HG02798 (cell line): ENCODE data around the gene SMAD4.
"Not testable (repeated sequence)": the region's sequence is repeated elsewhere in the genome, so short reads cannot be mapped to it uniquely, and the experiment has no call there.

ENCODE experiments used
- ATAC-seq: cut with Tn5 transposase; IDR thresholded peaks from one replicate; pipeline ENCODE4 v1.9.1; 2021; ENCODE audit warnings: mild to moderate bottlenecking; ENCODE audit not compliant: unreplicated experiment, poor library complexity

SMAD4 gene

DNA sequence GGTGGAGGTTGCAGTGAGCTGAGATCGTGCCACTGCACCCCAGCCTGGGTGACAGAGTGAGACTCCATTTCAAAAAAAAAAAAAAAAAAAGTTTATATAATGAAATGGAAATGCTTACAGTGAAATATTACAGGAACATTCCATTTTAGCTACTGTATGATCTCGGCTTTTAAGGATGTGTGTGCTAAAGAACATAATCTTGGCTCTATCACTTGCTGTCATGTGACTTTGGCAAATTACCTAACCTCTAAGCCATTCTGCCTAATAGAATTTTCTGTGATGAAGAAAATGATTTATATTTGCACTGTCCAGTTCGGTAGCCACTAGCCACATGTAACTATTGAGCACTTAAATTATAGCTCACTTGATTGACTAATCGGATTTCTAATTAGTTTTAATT, 36.3 kb downstream of the SMAD4 start:
- ATAC-seq, result no peak

- no peak for ATAC-seq
Measured at GRCh38 chr18:51068105-51068504, 38.1 kb downstream of the SMAD4 start.

DNA sequence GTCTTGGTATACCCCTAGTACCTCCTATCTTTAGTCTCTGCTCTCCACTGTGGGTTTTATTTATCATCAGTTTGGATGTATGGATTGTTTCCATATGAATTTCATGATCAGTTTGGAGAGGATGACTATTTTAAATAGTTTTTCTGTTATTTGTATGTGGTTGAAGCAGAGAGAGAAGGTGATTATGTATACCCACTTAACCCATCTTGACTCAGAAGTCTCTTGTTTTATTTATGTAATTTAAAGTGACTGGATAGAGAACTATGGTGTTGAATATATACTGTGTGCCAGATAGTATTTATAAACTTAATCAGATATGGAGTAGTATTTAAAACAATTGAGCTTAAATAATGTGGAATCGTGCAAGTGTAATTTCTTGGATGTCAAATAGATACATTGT, 39.9 kb downstream of the SMAD4 start:
- ATAC-seq, result no peak

DNA sequence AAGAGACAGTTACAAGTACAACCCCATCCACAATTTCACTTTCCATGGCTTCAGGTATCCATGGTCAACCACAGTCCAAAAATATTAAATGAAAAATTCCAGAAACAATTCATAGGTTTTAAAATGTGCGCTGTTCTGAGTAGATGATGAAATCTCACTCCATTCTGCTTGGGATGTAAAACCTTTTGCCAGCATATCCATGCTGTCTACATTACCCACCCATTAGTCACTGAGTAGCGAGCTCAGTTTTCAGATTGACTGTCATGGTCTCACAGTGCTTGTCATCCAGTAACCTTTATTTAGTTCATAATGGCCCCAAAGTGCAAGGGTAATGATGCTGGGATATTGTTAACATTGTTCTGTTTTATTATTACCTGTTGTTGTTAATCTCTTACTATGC, 40.5 kb downstream of the SMAD4 start:
- ATAC-seq, result no peak

- no peak for ATAC-seq
Measured at GRCh38 chr18:51072586-51073313, 42.7 kb downstream of the SMAD4 start.

GRCh38 chr18:51074605-51075004, 44.6 kb downstream of the SMAD4 start:
- ATAC-seq, result peak; percentile 61

DNA sequence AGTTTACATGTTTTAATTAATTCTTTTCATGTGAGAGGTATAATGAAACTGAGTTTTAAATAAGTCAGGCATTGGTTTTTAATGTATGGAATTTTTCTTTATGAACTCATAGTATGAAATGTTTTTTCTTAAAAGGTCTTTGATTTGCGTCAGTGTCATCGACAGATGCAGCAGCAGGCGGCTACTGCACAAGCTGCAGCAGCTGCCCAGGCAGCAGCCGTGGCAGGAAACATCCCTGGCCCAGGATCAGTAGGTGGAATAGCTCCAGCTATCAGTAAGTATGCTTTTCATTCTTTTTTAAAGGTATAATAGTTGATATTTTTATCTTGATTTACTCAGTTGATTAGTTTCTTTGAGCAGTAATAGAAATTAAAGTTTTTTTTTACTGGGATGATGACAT, 46.5 kb downstream of the SMAD4 start:
- ATAC-seq, result no peak

GRCh38 chr18:51077217-51077616, 47.2 kb downstream of the SMAD4 start:
- ATAC-seq, result peak; percentile 83

GRCh38 chr18:51078026-51078425, 48.0 kb downstream of the SMAD4 start:
- no peak for ATAC-seq

DNA sequence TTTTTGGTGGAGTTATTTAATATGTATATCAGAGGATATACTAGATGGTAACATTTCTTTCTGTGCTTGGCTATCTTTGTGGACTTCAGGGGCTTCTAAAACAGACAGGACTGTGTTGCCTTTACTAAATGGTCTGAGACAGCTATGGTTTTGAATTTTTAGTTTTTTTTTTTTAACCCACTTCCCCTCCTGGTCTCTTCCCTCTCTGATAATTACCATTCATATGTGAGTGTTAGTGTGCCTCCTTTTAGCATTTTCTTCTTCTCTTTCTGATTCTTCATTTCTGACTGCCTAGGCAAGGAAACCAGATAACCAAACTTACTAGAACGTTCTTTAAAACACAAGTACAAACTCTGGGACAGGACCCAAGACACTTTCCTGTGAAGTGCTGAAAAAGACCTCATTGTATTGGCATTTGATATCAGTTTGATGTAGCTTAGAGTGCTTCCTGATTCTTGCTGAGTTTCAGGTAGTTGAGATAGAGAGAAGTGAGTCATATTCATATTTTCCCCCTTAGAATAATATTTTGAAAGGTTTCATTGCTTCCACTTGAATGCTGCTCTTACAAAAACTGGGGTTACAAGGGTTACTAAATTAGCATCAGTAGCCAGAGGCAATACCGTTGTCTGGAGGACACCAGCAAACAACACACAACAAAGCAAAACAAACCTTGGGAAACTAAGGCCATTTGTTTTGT, 52.7 kb downstream of the SMAD4 start:
- peak; percentile 58 for ATAC-seq

DNA sequence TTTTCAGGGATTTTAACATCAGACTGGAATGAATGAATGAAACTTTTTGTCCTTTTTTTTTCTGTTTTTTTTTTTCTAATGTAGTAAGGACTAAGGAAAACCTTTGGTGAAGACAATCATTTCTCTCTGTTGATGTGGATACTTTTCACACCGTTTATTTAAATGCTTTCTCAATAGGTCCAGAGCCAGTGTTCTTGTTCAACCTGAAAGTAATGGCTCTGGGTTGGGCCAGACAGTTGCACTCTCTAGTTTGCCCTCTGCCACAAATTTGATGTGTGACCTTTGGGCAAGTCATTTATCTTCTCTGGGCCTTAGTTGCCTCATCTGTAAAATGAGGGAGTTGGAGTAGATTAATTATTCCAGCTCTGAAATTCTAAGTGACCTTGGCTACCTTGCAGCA, 53.4 kb downstream of the SMAD4 start:
- no peak for ATAC-seq

- no peak for ATAC-seq
Measured at GRCh38 chr18:51088410-51088809, 58.4 kb downstream of the SMAD4 start.

DNA sequence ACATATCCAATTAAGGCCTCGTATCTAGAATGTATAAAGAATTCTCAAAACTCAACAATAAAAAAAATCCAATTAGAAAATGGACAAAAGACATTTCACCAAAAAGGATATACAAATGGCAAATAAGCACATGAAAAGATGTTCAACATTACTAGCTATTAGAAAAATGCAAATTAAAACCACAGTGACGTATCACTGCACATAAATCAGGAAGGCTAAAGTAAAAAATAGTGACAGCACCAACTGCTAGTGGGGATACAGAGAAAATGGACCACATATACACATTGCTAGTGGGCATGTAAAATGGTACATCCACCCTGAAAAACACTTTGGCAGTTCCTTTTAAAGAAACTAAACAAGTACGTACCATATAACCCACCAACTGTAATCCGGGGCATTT, 59.7 kb downstream of the SMAD4 start:
- ATAC-seq, result no peak

DNA sequence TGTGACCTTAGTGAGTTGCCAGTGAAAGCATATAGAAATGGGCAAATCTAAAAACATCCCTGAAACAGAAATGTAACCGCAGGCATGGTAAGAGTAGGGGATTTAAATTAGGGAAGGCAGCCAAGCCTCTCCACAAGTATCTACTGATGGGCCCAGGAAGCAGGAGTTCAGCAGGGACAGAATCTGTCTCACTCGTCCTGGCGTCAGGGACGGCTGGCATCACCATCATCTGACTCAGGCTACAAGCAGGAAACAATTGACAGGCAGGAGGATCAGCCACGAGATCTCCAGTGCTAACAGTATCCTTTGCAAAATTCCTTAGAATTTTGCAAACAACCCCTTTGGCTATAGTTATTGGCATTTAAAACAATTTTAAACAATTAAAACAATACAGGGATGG, 61.3 kb downstream of the SMAD4 start:
- ATAC-seq, result no peak

DNA sequence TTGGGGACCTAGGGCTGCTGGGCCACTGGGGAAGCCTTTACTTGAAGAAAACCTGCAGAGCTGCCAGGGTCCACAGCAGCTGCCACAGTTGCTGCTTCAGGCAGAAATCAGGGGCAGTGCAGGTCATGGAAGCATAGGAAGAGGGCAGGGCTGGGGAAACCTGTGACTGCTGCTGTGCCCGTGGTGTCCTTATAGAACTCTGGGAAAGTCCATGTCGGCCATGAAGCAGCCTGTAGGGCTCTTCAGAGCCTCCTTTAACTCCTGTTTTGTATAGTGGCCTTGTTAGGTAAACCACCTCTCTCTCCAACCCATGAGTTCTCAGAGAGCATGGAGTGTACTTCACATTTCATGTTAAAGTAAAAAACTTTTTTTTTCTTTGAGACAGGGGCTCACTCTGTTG, 62.1 kb downstream of the SMAD4 start:
- ATAC-seq, result no peak

- not testable (repeated sequence) for ATAC-seq
Measured at GRCh38 chr18:51092967-51093366, 63.0 kb downstream of the SMAD4 start.

DNA sequence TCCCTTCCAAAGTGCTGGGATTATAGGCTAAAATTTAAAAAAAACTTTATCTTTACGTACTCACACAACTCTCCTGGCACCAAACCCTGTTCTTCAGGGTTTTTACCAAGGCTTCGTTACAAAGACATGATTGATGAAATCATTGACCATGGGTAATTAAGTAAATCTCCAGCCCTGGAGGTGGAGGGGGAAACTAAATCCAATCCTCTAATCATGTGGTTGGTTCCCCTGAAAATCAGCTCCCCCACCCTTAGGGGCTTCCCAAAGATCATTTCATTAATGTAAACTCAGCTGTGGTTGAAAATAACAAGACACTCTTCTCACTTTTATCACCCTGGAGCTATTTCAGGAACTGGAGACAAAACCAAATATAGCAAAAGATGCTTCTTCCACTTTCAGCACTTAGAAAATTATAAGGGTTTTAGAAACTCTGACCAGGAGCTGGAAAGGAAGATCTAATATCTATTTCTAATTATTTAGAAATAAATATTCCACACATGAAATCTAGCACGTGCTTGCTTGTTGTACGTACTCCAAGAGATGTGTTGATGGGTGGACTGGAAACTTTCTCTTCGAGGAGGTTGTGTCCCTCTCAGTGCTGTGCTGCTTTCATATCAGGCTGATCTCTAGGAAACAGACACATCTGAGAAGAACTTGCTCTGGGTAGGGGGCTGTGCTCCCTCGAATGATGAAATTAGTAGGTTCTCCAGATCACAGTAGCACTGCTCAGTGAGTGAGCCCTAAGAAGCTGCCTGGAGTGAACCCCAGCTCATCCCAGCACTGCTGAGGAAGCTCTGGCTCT, 67.2 kb downstream of the SMAD4 start:
- ATAC-seq, result no peak

GRCh38 chr18:51098082-51098481, 68.1 kb downstream of the SMAD4 start:
- no peak for ATAC-seq

DNA sequence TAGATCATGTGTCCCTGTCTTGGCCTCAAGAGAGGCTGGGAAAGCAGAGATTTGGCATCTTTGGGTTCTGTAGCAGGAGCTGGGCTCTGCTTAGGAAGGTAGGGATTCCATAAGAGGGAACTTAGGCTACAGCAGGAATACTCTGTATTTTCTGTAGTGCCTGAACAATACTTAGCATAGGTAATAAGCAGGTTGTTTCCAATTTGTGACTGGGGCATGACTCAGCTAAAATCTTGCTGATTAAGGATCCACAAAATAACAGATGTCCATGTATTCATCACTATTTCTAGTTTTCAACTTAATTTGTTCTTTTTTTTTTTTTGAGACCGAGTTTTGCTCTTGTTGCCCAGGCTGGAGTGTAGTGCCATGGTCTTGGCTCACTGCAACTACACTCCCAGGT, 68.5 kb downstream of the SMAD4 start:
- ATAC-seq, result no peak

- no peak for ATAC-seq
Measured at GRCh38 chr18:51100385-51101120, 70.5 kb downstream of the SMAD4 start.

DNA sequence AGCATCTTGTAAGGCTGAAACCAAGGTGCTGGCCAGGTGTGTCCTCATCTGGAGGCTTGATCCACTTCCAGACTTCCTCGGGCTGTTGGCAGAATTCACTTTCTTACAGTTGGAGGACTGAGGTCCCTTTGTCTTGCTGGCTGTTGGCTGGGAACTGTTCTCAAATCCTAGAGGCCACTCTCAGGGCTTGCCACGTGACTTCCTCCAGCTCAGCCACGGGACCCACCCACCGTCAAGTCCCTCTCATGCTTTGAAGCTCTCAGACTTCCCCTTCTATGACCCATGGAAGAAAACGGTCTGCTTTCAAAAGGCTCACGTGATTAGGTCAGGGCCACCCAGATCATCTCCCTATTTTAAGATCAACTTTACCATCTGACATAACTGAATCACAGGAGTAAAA, 77.1 kb downstream of the SMAD4 start:
- ATAC-seq, result no peak
